Gastroesophageal sphincter (tissue), 4 donors: ENCODE results near the gene YEATS2. TPM values are rescaled to one million over a fixed set of nuclear protein-coding genes. Genes with fewer than 3 reads are reported as not detected.
"Not testable (repeated sequence)": the region's sequence is repeated elsewhere in the genome, so short reads cannot be mapped to it uniquely, and the experiment has no call there.

ENCODE experiments used
- ATAC-seq: fragments of 150-250 bp; one replicate; pipeline ENCODE4 v1.9.1; 2016; ENCODE audit warnings: mild to moderate bottlenecking, moderate library complexity
- H3K27ac ChIP-seq, 4 donors: fragments of 200-600 bp; sonication (generic) in 3 of 4; 1 replicate in 3 of 4; 2 replicates in 1 of 4; pipeline ENCODE4 v1.5.1; 2016 to 2019
- H3K27me3 ChIP-seq: fragments of 200-600 bp; sonication (generic); one replicate; pipeline ENCODE4 v1.5.1; 2019
- H3K36me3 ChIP-seq, 2 donors: fragments of 200-600 bp; sonication (generic); one replicate each; pipeline ENCODE4 v1.5.1; 2019; ENCODE audit warnings: control low read depth in 1 of 2
- H3K4me1 ChIP-seq, 3 donors: fragments of 200-600 bp; sonication (generic); 1 replicate in 2 of 3; 2 replicates in 1 of 3; pipeline ENCODE4 v1.5.1; 2016 to 2019; ENCODE audit warnings: control low read depth in 2 of 3
- H3K4me3 ChIP-seq, 2 donors: fragments of 200-600 bp; sonication (generic); one replicate each; pipeline ENCODE4 v1.5.1; 2019; ENCODE audit warnings: mild to moderate bottlenecking in 1 of 2, moderate library complexity in 1 of 2
- H3K9me3 ChIP-seq, 3 donors: fragments of 200-600 bp; sonication (generic); one replicate each; pipeline ENCODE4 v1.5.1; 2017 to 2019; ENCODE audit warnings: control low read depth in 2 of 3
- EP300 ChIP-seq: sonication (generic); formaldehyde crosslinking; IDR thresholded peaks from one replicate; pipeline ENCODE4 v1.6.1; 2017; ENCODE audit warnings: antibody characterized with exemption, mild to moderate bottlenecking
- POLR2A ChIP-seq, 2 donors: fragments of 450-650 bp; IDR thresholded peaks; one replicate each; pipeline ENCODE4 v1.6.1; 2017; ENCODE audit warnings: antibody characterized with exemption in 2 of 2, mild to moderate bottlenecking in 2 of 2, moderate library complexity in 1 of 2
- POLR2AphosphoS5 ChIP-seq: sonication (generic); formaldehyde crosslinking; IDR thresholded peaks from one replicate; pipeline ENCODE4 v1.6.1; 2017; ENCODE audit warnings: antibody characterized with exemption
- WGBS, 2 donors: methylation state at CpG; one replicate each; pipeline ENCODE4 v1.1.5; 2018; ENCODE audit warnings: low coverage in 1 of 2; 5-methylcytosine and 5-hydroxymethylcytosine counted together
- total RNA-seq, 4 donors: library from RNA; depleted of rRNA; stranded (reverse); fragments of >200 nt; gene quantifications; one replicate each; pipeline ENCODE4 v1.1.0, GENCODE V29; 2016
- TF ChIP-seq, protein P1 (sequence below), 4 experiments: fragments of 200-600 bp in 2 of 4; fragments of 450-650 bp in 2 of 4; sonication (generic) in 1 of 4; IDR thresholded peaks; one replicate each; pipeline ENCODE4 v1.5.1; 2017 to 2019; ENCODE audit warnings: antibody characterized with exemption in 4 of 4, mild to moderate bottlenecking in 2 of 4, moderate library complexity in 2 of 4

Gene YEATS2
- total RNA-seq, 4 donors from 2014 or later = 19.3 to 33.1 (median 27.6) TPM

DNA sequence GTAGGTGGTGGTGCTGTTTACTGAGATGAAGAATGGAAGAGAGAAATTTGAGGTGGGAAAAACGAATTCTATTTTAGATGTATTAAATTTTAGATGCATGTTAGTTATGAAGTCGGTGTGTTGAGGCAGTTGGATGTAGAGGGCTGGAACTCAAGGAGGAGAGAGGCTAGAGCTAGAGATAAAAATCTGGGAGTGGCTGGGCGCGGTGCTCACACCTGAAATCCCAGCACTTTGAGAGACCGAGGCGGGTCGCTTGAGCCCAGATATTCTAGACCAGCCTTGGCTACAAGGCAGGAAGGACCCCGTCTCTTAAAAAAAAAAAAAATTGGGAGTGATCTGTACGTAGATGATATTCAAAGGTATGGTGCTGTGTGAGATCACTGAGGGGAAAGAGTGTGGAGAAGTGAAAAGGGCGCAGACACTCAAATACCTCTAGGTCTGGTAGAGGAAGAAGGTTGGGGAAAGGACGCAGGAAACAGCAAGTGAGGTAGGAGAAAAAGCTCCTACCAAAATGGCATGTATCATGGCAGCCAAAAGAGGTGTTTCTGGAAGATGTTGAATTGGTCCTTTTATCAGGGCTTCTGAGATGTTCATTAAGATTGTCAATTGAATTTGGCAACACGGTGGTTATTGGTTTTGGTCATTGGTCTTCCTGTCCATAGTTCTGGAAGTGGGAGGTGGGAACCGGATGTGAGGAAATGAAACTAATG is 1.8 kb downstream of the YEATS2 start:
- Histone ChIP-seq H3K27ac (peak overlapping the region in 3 of 4 donors; percentile 88 to 99 (median 90)), H3K36me3 (no peaks in the 10 kb centered on the region), H3K27me3 (no peaks in the 10 kb centered on the region), H3K4me1 (peaks cover 0 to 56% (median 3%) of the 10 kb centered on the region in 3 donors), H3K9me3 (no peaks in the 10 kb centered on the region), H3K4me3 (peak overlapping the region; percentile 70 to 97)
- WGBS, 2 donors = 64 to 72% methylated on average over 7 to 11 of the region's 13 CpGs
- TF ChIP-seq, protein P1, sequence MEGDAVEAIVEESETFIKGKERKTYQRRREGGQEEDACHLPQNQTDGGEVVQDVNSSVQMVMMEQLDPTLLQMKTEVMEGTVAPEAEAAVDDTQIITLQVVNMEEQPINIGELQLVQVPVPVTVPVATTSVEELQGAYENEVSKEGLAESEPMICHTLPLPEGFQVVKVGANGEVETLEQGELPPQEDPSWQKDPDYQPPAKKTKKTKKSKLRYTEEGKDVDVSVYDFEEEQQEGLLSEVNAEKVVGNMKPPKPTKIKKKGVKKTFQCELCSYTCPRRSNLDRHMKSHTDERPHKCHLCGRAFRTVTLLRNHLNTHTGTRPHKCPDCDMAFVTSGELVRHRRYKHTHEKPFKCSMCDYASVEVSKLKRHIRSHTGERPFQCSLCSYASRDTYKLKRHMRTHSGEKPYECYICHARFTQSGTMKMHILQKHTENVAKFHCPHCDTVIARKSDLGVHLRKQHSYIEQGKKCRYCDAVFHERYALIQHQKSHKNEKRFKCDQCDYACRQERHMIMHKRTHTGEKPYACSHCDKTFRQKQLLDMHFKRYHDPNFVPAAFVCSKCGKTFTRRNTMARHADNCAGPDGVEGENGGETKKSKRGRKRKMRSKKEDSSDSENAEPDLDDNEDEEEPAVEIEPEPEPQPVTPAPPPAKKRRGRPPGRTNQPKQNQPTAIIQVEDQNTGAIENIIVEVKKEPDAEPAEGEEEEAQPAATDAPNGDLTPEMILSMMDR (IDR thresholded peaks at IDR 0.05) = no peak
- TF ChIP-seq EP300 (no peak), POLR2A (IDR thresholded peaks at IDR 0.05) (no peak), POLR2AphosphoS5 (no peak)
- ATAC-seq = no peak

DNA sequence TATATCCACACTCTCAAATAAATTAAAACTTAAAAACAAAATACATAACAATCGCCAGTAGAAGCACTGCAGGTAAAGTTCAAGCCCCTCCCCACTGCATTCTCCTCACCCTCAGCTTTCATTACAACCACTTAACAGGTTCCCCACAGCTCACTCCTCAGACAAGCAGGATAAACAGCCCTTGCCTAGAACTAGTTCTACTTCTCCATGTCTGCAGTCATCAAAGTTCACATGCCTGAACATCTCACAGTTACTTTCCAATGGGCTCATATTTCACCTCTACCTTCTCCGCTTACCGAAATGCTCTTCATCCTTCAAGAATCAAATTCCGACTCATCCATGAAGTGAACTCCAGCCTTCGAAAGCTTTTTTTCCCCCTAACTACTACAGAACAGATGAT is 4.1 kb downstream of the YEATS2 start:
- H3K36me3 ChIP-seq = no peaks in the 10 kb centered on the region
- peaks cover 0 to 58% (median 3%) of the 10 kb centered on the region in 3 donors for H3K4me1 ChIP-seq
- no peak overlapping the region for H3K27ac ChIP-seq
- ATAC-seq = no peak
- no peak overlapping the region for H3K4me3 ChIP-seq
- WGBS, 2 donors = 94 to 100% methylated on average over 2 to 3 of the region's 5 CpGs
- H3K27me3 ChIP-seq = no peaks in the 10 kb centered on the region
- H3K9me3 ChIP-seq = no peaks in the 10 kb centered on the region
- TF ChIP-seq EP300 (no peak), POLR2A (IDR thresholded peaks at IDR 0.05) (no peak), POLR2AphosphoS5 (no peak)
- TF ChIP-seq, protein P1 (IDR thresholded peaks at IDR 0.05) = no peak

DNA sequence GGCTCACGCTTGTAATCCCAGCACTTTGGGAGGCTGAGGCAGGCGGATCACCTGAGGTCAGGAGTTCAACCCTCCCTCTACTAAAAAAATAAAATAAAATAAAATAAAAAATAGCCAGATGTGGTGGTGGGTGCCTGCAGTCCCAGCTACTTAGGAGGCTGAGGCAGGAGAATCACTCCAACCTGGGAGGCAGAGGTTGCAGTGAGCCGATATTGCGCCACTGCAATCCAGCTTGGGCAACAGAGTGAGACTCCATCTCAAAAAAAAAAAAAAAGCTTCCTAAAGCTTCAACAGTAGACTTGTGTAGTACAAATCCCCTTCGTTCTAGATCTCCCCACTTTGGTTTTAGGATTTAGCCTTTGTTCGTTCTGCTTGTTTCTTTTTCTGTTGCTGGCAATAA is 6.3 kb downstream of the YEATS2 start:
- H3K9me3 ChIP-seq, ATAC-seq, H3K27me3 ChIP-seq, H3K36me3 ChIP-seq, H3K27ac ChIP-seq, H3K4me3 ChIP-seq: not testable (repeated sequence)
- peaks cover 0 to 54% (median 3%) of the 10 kb centered on the region in 3 donors for H3K4me1 ChIP-seq
- WGBS, 2 donors = 82 to 91% methylated on average over 6 of the region's 6 CpGs

DNA sequence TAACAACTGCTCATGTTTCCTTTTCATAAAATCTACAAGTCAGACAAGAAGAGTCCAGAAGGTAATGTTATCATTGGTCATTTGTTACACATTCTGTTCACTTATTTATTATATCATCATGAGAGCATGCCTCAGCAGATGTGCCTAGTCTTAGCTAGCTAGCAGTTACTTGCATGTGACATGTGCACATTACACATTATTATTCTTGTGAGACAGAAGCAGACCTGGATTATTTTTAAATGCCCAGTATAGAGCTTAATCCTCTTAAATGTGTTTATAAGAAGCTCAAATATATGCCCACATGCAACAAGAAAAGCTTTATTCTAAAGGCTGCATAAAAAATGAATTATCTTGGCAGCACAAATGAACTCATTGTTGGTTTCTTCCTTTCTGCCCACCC is 12.6 kb downstream of the YEATS2 start:
- ATAC-seq = no peak
- Histone ChIP-seq H3K9me3 (no peaks in the 10 kb centered on the region), H3K27ac (no peak overlapping the region), H3K27me3 (no peaks in the 10 kb centered on the region), H3K4me3 (no peak overlapping the region), H3K36me3 (no peaks in the 10 kb centered on the region), H3K4me1 (peaks cover 0 to 8% (median 0%) of the 10 kb centered on the region in 3 donors)
- TF ChIP-seq POLR2AphosphoS5 (no peak), EP300 (no peak), POLR2A (IDR thresholded peaks at IDR 0.05) (no peak)
- TF ChIP-seq, protein P1 (IDR thresholded peaks at IDR 0.05) = no peak

- no peak for ATAC-seq
- Histone ChIP-seq H3K36me3 (peaks cover 0 to 11% of the 10 kb centered on the region in 2 donors), H3K27me3 (no peaks in the 10 kb centered on the region), H3K27ac (no peak overlapping the region), H3K4me3 (no peak overlapping the region), H3K4me1 (peaks cover 0 to 8% (median 0%) of the 10 kb centered on the region in 3 donors), H3K9me3 (no peaks in the 10 kb centered on the region)
- TF ChIP-seq EP300 (no peak), POLR2A (IDR thresholded peaks at IDR 0.05) (no peak), POLR2AphosphoS5 (no peak)
- TF ChIP-seq, protein P1 (IDR thresholded peaks at IDR 0.05) = no peak
- WGBS, 2 donors = 89 to 94% methylated on average over 1 to 3 of the region's 3 CpGs
Measured at GRCh38 chr3:183711516-183711915, 13.9 kb downstream of the YEATS2 start.
